Stimulated activated CD8-positive, alpha-beta memory T cell treated with anti-CD3 and anti-CD28 coated beads, Interleukin-4, amount 100 ng/mL, for 1 hour (primary cell): ENCODE results near the gene ADGRA1.

Experiments used
- DNase-seq, 2 donors: peaks; one replicate each; pipeline ENCODE4 v3.0.0-alpha.2; 2020; ENCODE audit warnings: low read depth in 2 of 2, low spot score in 1 of 2

The ADGRA1 gene

GRCh38 chr10:133094866-133095265 is 7.1 kb downstream of the ADGRA1 start:
- no peak for DNase-seq

DNA sequence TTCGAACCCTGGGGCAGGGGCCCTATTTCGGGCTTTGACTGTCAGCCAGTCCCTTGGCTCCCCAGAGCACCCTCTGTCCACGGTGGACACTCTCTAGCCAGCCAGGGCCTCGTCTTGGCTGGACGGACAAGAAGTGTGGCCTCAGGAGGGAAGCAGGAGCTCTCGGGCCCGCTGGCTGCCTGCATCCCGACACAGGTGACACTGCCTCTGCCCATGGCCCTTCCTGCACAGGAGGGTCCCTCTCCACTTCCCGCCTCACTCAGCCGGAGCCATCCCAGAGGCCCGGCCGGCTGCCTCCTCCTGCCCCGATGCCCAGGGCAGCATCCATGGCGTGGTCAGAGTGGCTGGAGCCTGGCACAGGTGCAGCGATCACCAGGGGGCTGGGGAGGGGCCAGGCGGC is 7.9 kb downstream of the ADGRA1 start:
- no peak for DNase-seq

DNA sequence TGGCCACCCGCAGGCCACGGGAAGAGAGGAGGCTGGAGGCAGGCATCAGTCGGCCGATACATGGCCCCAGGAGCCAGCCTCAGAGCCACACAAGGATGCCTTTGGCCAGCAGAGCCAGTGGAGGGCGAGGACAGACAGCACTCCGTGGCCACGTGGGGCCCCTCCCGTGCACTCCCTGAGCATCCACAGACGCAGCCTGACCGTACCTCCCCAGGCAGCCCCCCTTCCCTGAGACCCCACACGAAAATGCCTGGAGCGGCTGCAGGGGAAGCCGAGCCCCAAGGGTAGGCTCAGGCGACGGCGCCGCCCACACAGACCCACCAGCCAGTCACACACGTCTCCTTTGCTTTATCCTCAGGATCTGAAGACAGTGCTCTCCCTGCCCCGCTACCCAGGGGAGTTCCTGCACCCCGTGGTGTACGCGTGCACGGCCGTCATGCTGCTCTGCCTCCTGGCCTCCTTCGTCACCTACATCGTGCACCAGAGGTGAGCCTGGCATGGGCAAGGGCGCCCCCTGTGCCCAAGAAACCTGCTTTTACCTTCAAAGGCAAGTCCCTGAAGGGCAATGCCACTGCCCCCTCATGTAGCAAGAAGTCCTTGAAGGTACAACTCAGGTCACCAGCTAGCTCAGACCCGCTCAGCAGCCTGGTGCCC is 9.0 kb downstream of the ADGRA1 start:
- no peak for DNase-seq

DNA sequence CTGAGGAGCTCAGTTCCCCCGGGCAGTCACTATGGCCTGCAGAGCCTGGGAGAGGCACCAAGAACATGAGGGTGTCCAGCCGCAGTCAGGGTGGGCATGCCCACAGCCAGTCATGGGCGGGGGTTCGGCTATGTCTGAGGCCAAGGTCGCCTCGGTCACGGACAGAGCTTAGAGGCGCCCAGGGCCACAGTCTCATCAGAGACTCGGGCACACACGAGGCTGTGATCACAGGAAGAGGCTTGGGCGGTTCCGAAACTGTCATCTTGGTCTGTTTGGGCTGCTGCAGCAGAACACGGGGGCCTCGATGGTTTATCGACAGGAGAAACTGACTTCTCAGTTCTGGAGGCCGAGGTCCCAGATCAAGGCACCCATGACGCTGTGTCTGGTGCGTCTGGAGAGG is 9.7 kb downstream of the ADGRA1 start:
- no peak for DNase-seq

DNA sequence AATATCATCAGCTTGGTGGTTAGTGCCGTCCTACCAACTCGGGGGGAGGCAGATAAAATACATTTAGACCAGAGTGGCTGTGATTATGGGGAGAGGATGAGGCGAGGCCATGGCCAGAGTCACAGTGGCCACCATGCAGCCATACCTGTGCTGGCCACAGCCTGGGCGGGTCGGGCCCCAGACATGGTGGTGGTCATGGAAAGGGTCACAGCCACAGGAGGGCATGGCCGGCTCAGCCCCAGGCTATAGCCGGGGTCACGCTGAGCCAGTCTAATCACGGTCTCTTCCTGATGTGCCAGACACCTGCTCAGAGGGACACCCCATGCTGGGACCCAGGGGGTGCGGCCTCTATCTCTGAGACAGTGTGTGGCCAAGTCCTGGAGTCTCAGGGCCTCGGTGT is 10.2 kb downstream of the ADGRA1 start:
- no peak for DNase-seq

DNA sequence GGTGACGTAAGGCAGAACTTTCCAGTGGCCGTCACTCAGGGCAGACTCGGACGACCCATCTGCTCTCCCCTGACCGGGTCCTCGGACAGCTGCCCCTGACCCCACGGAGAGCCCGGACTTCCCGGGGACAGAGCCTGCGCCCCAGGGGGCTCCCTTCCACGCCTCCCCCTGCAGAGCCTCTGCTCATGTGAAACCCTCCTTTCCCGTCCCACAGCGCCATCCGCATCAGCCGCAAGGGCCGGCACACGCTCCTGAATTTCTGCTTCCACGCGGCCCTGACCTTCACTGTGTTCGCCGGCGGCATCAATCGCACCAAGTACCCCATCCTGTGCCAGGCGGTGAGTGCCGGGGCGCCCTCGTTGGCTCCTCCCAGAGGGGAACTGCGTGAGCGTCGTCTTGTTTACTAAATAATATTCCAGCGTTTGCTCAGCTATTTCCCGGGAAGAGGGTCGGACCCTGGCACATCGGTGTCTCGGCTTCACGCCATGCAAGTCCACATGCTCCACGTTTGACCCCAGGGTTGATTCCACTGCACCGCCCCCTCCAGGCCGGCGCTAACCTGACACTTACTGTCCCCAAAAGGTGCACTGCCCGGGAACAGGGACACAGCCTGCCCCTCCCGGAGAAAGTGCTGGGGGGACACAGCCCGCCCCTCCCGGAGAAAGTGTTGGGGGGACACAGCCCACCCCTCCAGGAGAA is 10.9 kb downstream of the ADGRA1 start:
- DNase-seq = no peak

- DNase-seq = no peak
Measured at GRCh38 chr10:133099571-133099970, 11.8 kb downstream of the ADGRA1 start.

- no peak for DNase-seq
Measured at GRCh38 chr10:133100186-133100585, 12.5 kb downstream of the ADGRA1 start.

DNA sequence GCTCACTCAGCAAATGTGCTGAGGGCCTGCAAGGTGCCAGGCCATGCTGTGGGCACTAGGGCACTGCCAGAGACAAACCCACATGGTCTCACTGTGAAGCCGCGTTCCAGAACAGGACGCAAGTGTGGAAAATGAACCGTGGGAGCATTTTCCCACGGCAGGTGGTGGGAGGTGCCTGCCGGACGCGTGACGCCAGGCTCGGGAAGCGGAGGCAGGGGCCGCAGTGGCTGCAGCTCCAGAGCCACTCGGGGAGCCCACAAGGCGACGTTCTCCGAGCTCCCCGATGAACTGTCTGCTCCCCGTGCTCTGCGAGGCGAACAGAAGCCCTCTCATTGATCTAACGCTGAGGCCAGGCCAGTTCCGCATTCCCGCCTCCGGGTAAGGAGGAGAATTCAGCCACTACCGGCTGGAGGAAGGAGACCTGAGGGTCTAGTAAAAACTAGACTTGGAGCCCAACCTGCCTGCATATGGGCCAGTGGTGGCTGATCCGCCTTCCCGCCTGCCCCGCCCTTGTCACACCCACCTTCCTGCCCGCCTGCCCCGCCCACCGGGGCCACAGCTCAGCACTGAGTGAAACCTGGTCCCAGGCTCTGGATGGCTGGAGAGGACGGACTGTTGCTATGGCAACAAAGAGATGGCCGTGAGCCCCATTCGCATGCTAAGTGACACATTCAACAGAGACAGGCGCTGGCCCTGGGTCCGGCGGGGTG is 13.1 kb downstream of the ADGRA1 start:
- no peak for DNase-seq

DNA sequence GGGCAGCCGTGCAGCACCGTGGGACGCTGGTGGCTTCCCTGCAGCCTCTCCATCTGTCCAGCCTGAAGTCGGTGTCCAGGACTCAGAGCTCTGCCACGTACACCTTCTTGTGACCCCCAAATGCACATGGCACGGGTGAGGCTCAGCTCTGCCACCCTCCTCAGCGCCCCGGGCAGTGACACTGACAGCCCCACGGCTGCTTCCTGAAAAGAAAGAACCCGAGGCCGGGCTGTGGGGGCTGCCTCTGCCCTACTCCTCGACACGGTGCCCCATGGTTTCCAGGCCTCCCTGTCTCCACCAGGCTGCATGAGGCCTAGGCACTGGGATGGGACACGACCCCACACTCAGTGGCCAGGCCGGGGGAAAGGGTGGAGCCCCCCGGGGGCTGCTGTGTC is 13.7 kb downstream of the ADGRA1 start:
- DNase-seq = no peak

DNA sequence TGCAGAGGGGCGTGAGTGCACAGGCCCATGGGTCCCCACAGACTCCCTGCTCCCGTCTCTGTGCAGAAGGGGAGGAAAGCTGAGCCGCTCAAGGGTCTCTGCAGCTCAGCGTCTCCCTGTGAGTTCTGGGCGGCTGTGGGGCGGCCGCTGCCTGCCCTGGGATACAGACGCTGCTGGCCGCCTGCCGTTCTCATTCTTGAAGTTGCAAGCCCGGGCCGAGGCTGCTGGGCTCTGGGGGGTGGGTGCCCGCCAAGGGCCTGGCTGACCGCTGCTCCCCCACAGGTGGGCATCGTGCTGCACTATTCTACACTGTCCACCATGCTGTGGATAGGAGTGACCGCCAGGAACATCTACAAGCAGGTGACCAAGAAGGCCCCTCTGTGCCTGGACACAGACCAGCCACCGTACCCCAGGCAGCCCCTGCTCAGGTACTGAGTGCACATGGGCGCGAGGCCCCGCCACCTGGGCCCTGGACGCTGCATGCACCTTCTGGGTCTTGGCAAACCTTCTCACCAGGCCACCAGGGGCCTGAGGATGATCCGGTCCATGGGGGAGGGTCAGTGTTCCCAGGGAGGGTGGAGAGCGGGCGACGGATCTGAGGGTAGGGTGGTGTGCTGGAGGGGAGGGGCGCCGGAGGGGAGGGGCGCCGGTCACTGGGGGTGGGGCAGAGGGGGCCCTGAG is 14.8 kb downstream of the ADGRA1 start:
- DNase-seq = no peak

- no peak for DNase-seq
Measured at GRCh38 chr10:133103311-133103910, 15.7 kb downstream of the ADGRA1 start.

DNA sequence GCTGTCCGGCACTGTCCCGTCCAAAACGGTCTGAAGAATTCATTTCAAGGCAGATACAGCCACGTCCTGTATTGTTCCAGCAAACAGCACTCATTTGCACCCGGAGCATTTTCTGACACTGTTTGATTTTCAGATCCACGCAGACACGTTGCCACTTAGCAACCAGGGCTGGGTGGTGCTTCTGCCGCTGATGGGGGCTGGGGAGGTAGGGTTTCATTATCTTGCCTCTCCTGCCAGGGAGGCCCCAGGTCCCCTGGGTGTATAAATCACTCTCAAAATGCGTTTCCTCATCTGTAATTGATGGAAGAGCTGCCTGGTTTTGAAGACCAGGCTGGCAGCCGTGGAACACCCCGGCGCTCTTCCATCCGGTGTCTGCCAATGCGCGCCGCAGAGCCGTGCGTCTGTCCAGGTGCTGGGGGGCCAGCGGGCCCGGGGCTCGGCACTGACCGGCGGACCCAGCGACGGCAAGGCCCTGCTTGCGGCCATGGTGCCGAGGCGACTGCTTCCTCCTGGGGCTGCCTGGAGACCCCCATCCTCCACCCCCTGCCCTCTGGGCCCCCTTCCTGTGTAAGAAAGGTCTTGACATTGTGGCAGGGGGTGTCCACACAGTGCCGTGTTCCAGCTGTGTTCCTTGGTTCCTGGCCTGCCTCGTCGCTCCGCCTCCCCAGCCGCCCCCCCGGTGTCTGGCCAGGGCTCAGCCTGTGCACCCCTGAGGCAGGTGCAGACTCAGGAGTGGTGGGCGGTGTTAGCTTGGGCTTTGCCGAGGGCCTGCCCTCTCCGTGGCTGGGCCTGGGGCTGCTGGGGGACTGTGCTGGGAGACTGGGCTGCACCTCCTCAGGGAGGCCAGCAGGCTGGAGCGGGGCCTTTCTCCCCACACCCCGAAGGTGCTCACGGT is 16.6 kb downstream of the ADGRA1 start:
- DNase-seq = no peak

DNA sequence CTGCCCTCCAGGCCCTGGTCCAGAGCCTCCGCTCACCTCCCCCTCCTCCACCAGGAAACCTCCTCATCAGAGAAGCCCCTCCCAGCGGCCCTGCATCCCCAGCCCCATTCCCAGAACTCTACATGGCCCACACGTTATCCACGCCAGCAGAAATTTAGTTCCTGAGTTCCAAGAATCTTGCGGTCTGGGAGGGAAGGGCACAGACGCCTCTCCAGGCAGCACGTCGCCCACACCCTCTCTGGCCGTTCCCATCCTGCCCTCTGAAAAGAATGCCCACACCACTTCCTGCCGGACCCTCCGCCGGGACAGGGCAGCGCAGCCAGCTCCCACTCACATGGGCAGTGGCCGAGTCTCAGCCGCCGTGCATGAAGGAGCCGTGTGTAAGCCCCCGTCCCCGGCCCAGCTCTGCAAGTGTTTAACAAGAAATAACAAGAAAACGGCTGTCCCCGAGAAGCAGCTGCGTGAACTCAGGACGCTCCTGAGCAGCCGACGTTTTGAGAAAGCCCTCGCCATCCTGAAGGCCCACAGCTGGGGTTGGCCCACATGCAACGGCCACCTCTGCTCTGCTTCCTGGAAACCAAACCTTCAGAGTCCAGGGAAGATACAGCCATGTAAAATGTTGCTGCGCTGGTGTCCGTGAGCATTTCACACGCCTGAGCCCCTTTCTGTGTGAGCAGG is 17.4 kb downstream of the ADGRA1 start:
- no peak for DNase-seq

GRCh38 chr10:133105686-133106390 is 18.1 kb downstream of the ADGRA1 start:
- no peak for DNase-seq

DNA sequence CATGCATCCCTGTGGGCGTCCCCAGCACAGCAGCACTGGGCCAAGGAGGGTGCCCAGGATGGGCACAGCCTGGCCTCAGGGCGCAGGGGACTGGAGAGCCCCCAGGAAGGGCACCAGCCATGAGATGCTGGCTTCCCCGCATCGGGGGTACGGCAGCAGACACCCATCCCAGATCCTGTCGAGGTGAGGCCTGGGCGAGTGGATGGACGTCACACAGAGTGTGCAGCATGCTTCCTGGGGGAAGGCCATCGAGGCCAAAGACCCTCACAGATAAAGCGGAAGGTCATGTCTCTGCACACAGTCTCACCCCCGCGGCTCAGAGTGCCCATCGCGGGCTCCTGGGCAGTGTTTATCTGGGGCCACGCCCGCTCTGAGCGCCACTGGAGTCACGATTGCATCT is 18.8 kb downstream of the ADGRA1 start:
- no peak for DNase-seq

DNA sequence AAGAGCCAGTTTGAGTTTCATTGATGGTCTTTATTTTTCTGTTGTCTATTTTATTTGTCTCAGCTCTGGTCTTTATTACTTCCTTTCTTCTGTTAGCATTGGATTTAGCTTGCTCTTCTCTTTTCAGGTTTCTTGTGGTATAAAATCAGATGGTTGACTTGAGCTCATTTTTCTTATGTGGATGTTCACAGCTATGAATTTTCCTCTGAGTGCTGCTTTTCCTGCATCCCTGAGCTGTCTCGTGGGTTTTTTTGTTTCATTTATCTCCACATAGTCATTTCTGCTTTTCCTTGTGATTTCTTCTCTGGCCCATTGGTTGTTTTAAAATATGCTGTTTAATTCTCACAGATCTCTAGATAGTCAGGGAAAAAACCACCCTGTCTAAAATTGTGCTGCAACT is 19.7 kb downstream of the ADGRA1 start:
- no peak for DNase-seq

GRCh38 chr10:133109711-133110110 is 22.0 kb downstream of the ADGRA1 start:
- DNase-seq = no peak

GRCh38 chr10:133110133-133110532 is 22.4 kb downstream of the ADGRA1 start:
- no peak for DNase-seq
